ENCODE results near the gene ICAM3.

ICAM3 gene

GRCh38 chr19:10295847-10296591 lies 43.4 kb downstream of the ICAM3 start:
- no peak for DNase-seq (ENCODE audit: low read depth, low spot score)
- TF ChIP-seq CTCF (IDR thresholded peaks at IDR 0.05; ENCODE audit: low read depth, low read length): no peak
- in situ Hi-C loops (cut with HindIII; ENCODE audit: low sequenced_read_pairs): no loop called here
- no peak overlapping the region for H3K4me3 ChIP-seq (ENCODE audit: low read depth, low read length)

DNA sequence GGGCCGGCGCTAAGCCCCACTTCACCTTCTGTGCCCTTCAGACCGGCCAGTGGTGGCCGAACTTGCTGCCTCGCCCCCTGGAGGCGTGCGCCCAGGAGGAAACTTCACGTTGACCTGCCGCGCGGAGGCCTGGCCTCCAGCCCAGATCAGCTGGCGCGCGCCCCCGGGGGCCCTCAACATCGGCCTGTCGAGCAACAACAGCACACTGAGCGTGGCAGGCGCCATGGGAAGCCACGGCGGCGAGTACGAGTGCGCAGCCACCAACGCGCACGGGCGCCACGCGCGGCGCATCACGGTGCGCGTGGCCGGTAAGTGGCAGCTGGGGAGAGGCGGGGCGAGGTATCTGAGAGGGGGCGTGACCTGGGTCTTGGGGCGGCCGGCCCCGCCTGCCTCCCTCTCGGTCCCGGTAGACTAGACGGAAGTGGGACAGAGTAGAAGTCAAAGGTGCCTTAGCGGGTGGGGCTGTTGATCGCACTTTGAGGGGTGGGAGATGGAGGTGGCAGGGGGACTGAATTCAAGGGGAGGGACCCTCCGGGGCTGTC lies 44.0 kb downstream of the ICAM3 start:
- H3K4me3 ChIP-seq (ENCODE audit: low read depth, low read length): no peak overlapping the region
- in situ Hi-C loops (cut with HindIII; ENCODE audit: low sequenced_read_pairs): no loop called here
- DNase-seq (ENCODE audit: low read depth, low spot score): no peak
- peak; percentile 7 for TF ChIP-seq CTCF (IDR thresholded peaks at IDR 0.05; ENCODE audit: low read depth, low read length)

GRCh38 chr19:10294368-10294697 lies 45.1 kb downstream of the ICAM3 start:
- in situ Hi-C loops (cut with HindIII; ENCODE audit: low sequenced_read_pairs): no loop called here
- no peak for DNase-seq (ENCODE audit: low read depth, low spot score)
- TF ChIP-seq CTCF (IDR thresholded peaks at IDR 0.05; ENCODE audit: low read depth, low read length): peak; percentile 10
- no peak overlapping the region for H3K4me3 ChIP-seq (ENCODE audit: low read depth, low read length)

GRCh38 chr19:10293637-10294367 lies 45.6 kb downstream of the ICAM3 start:
- in situ Hi-C loops (cut with HindIII; ENCODE audit: low sequenced_read_pairs): no loop called here
- no peak for TF ChIP-seq CTCF (IDR thresholded peaks at IDR 0.05; ENCODE audit: low read depth, low read length)
- H3K4me3 ChIP-seq (ENCODE audit: low read depth, low read length): no peak overlapping the region
- no peak for DNase-seq (ENCODE audit: low read depth, low spot score)

DNA sequence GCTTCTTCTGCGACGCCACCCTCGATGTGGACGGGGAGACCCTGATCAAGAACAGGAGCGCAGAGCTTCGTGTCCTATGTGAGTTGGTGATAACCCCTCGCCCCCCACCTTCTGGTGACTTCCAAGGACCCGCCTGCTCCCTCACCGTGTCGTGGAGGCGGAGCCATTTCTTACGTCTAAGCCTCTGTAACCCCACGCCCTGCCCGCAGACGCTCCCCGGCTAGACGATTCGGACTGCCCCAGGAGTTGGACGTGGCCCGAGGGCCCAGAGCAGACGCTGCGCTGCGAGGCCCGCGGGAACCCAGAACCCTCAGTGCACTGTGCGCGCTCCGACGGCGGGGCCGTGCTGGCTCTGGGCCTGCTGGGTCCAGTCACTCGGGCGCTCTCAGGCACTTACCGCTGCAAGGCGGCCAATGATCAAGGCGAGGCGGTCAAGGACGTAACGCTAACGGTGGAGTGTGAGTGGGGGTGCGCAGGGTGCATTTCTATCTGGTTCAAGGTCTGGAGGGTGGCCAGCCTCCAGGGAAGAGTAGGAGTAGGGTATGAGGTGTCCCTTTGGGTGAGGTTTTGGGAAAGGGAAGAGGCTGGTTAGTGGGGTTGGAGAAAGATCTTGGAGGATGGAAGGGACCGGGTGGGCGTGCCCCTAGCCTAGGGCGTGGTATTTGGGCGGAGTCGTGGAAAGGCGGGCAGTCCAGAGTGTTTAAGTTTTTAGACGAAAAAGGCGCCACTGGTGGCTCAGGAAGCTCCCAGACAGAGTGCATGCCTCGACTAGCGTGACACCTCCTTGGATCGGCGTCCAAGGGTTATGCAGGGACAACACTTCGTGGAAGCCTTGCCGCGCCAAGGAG lies 46.4 kb downstream of the ICAM3 start:
- in situ Hi-C loops (cut with HindIII; ENCODE audit: low sequenced_read_pairs): no loop called here
- no peak for TF ChIP-seq CTCF (IDR thresholded peaks at IDR 0.05; ENCODE audit: low read depth, low read length)
- DNase-seq (ENCODE audit: low read depth, low spot score): no peak
- H3K4me3 ChIP-seq (ENCODE audit: low read depth, low read length): no peak overlapping the region

- DNase-seq (ENCODE audit: low read depth, low spot score): peak; percentile 24
- H3K4me3 ChIP-seq (ENCODE audit: low read depth, low read length): no peak overlapping the region
- TF ChIP-seq CTCF (IDR thresholded peaks at IDR 0.05; ENCODE audit: low read depth, low read length): no peak
- in situ Hi-C loops (cut with HindIII; ENCODE audit: low sequenced_read_pairs): no loop called here
Measured at GRCh38 chr19:10292206-10292788, 47.1 kb downstream of the ICAM3 start.
